ENCODE measurements around the gene KIF26B. TPM values are rescaled to one million over a fixed set of nuclear protein-coding genes. Genes with fewer than 3 reads are reported as not detected.

The KIF26B gene
- polyA plus RNA-seq, 1 donor (not counting 4 experiments of a cell fraction or from before 2014, with no cell fraction given): 0.58 TPM

GRCh38 chr1:245444147-245444828, 289.5 kb downstream of the KIF26B start:
- DNase-seq (ENCODE audit: low read depth, low spot score) (no peak), FAIRE-seq (no peak)
- Histone ChIP-seq H3K36me3 (ENCODE audit: control insufficient read depth in 2 of 2, extremely low read depth in 1 of 2, insufficient read depth in 2 of 2, low read length in 2 of 2) (no peaks in the 10 kb centered on the region), H2AFZ (ENCODE audit: control insufficient read depth, low read length) (no peak overlapping the region), H3K9me1 (ENCODE audit: control insufficient read depth, extremely low read depth, insufficient read depth, low read length) (no peaks in the 10 kb centered on the region), H3K9me3 (ENCODE audit: control insufficient read depth, low read depth, low read length) (no peaks in the 10 kb centered on the region), H4K20me1 (ENCODE audit: control insufficient read depth, extremely low read depth, insufficient read depth, low read length) (no peaks in the 10 kb centered on the region), H3K27ac (ENCODE audit: control insufficient read depth, insufficient read depth, low read length) (no peak overlapping the region), H3K4me1 (ENCODE audit: control insufficient read depth, extremely low read depth, insufficient read depth, low read length) (no peaks in the 10 kb centered on the region), H3K9ac (ENCODE audit: control insufficient read depth, extremely low read depth, insufficient read depth, low read length) (no peak overlapping the region), H3K4me2 (ENCODE audit: control insufficient read depth, extremely low read depth, insufficient read depth, low read depth, low read length) (no peak overlapping the region), H3K27me3 (ENCODE audit: control insufficient read depth, extremely low read depth, insufficient read depth, low read length) (no peaks in the 10 kb centered on the region), H3K4me3 (ENCODE audit: control insufficient read depth in 2 of 3, extremely low read depth in 1 of 3, insufficient read depth in 2 of 3, low read depth in 1 of 3, low read length in 3 of 3) (no peak overlapping the region), H3K79me2 (ENCODE audit: control insufficient read depth, insufficient read depth, low read length) (no peaks in the 10 kb centered on the region)
- TF ChIP-seq, protein P1, sequence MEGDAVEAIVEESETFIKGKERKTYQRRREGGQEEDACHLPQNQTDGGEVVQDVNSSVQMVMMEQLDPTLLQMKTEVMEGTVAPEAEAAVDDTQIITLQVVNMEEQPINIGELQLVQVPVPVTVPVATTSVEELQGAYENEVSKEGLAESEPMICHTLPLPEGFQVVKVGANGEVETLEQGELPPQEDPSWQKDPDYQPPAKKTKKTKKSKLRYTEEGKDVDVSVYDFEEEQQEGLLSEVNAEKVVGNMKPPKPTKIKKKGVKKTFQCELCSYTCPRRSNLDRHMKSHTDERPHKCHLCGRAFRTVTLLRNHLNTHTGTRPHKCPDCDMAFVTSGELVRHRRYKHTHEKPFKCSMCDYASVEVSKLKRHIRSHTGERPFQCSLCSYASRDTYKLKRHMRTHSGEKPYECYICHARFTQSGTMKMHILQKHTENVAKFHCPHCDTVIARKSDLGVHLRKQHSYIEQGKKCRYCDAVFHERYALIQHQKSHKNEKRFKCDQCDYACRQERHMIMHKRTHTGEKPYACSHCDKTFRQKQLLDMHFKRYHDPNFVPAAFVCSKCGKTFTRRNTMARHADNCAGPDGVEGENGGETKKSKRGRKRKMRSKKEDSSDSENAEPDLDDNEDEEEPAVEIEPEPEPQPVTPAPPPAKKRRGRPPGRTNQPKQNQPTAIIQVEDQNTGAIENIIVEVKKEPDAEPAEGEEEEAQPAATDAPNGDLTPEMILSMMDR (optimal IDR thresholded peaks at IDR 0.05 in 1 of 3, IDR thresholded peaks at IDR 0.05 in 1 of 3, conservative IDR thresholded peaks at IDR 0.05 in 1 of 3; ENCODE audit: extremely low read depth in 1 of 3, insufficient read depth in 2 of 3, low read length in 3 of 3): no peak
- no peak for TF ChIP-seq EZH2 (IDR thresholded peaks at IDR 0.05; ENCODE audit: low read length)
- dilution Hi-C loops (cut with MboI; ENCODE audit: extremely low pct_ligation_motif_present, low sequenced_read_pairs): loop anchor here (5.0 kb wide), 1 partner anchor 48 kb away; no protein-coding TSS in a partner anchor

- Histone ChIP-seq H3K27me3 (ENCODE audit: control insufficient read depth, extremely low read depth, insufficient read depth, low read length) (no peaks in the 10 kb centered on the region), H3K9me1 (ENCODE audit: control insufficient read depth, extremely low read depth, insufficient read depth, low read length) (no peaks in the 10 kb centered on the region), H3K4me2 (ENCODE audit: control insufficient read depth, extremely low read depth, insufficient read depth, low read depth, low read length) (no peak overlapping the region), H2AFZ (ENCODE audit: control insufficient read depth, low read length) (no peak overlapping the region), H3K4me1 (ENCODE audit: control insufficient read depth, extremely low read depth, insufficient read depth, low read length) (no peaks in the 10 kb centered on the region), H3K79me2 (ENCODE audit: control insufficient read depth, insufficient read depth, low read length) (no peaks in the 10 kb centered on the region), H3K9ac (ENCODE audit: control insufficient read depth, extremely low read depth, insufficient read depth, low read length) (no peak overlapping the region), H4K20me1 (ENCODE audit: control insufficient read depth, extremely low read depth, insufficient read depth, low read length) (no peaks in the 10 kb centered on the region), H3K4me3 (ENCODE audit: control insufficient read depth in 2 of 3, extremely low read depth in 1 of 3, insufficient read depth in 2 of 3, low read depth in 1 of 3, low read length in 3 of 3) (no peak overlapping the region), H3K27ac (ENCODE audit: control insufficient read depth, insufficient read depth, low read length) (no peak overlapping the region), H3K9me3 (ENCODE audit: control insufficient read depth, low read depth, low read length) (no peaks in the 10 kb centered on the region), H3K36me3 (ENCODE audit: control insufficient read depth in 2 of 2, extremely low read depth in 1 of 2, insufficient read depth in 2 of 2, low read length in 2 of 2) (no peaks in the 10 kb centered on the region)
- dilution Hi-C loops (cut with MboI; ENCODE audit: extremely low pct_ligation_motif_present, low sequenced_read_pairs): loop anchor here (5.0 kb wide), 1 partner anchor 47 kb away; no protein-coding TSS in a partner anchor
- TF ChIP-seq EZH2 (IDR thresholded peaks at IDR 0.05; ENCODE audit: low read length): no peak
- TF ChIP-seq, protein P1 (optimal IDR thresholded peaks at IDR 0.05 in 1 of 3, IDR thresholded peaks at IDR 0.05 in 1 of 3, conservative IDR thresholded peaks at IDR 0.05 in 1 of 3; ENCODE audit: extremely low read depth in 1 of 3, insufficient read depth in 2 of 3, low read length in 3 of 3): no peak
- FAIRE-seq: no peak
- no peak for DNase-seq (ENCODE audit: low read depth, low spot score)
Observed at GRCh38 chr1:245444945-245445344, 290.2 kb downstream of the KIF26B start.
